Right renal cortex interstitium (tissue), 3 donors: ENCODE measurements around the gene WNK1. TPM values are rescaled to one million over a fixed set of nuclear protein-coding genes. Genes with fewer than 3 reads are reported as not detected.
A peak's percentile ranks its signal among the peaks of the same experiment; 100 is the strongest.
"Not testable (repeated sequence)": the region's sequence is repeated elsewhere in the genome, so short reads cannot be mapped to it uniquely, and the experiment has no call there.

Experiments used
- DNase-seq, 3 donors: peaks; one replicate each; pipeline ENCODE4 v3.0.0-alpha.2; 2013; ENCODE audit warnings: low read depth in 3 of 3, low spot score in 2 of 3
- polyA plus RNA-seq, 3 donors: library from polyadenylated mRNA; unstranded; fragments of 120-200 nt; gene quantifications; one replicate each; pipeline ENCODE4 v1.2.1, GENCODE V29; 2013; ENCODE audit not compliant: insufficient read length in 3 of 3

Gene WNK1
- polyA plus RNA-seq, 3 donors: 98.8 to 120 (median 116) TPM

GRCh38 chr12:777550-778047 is 25.2 kb downstream of the WNK1 start:
- no peak for DNase-seq

- no peak for DNase-seq
Observed at GRCh38 chr12:778615-779014, 26.2 kb downstream of the WNK1 start.

GRCh38 chr12:779745-780734 is 27.7 kb downstream of the WNK1 start:
- DNase-seq: peak; percentile 16 to 41 (median 23)

GRCh38 chr12:780750-781379 is 28.5 kb downstream of the WNK1 start:
- no peak for DNase-seq

- DNase-seq: no peak
Observed at GRCh38 chr12:785706-786105, 33.3 kb downstream of the WNK1 start.

- no peak for DNase-seq
Observed at GRCh38 chr12:788288-788687, 35.9 kb downstream of the WNK1 start.

GRCh38 chr12:788762-789161 is 36.4 kb downstream of the WNK1 start:
- DNase-seq: not testable (repeated sequence)

GRCh38 chr12:789852-790563 is 37.6 kb downstream of the WNK1 start:
- DNase-seq: no peak

- DNase-seq: no peak
Observed at GRCh38 chr12:790608-791007, 38.2 kb downstream of the WNK1 start.

GRCh38 chr12:793037-793436 is 40.7 kb downstream of the WNK1 start:
- no peak for DNase-seq

GRCh38 chr12:793711-794110 is 41.3 kb downstream of the WNK1 start:
- no peak for DNase-seq

GRCh38 chr12:795305-795704 is 42.9 kb downstream of the WNK1 start:
- DNase-seq: no peak

GRCh38 chr12:800401-800800 is 48.0 kb downstream of the WNK1 start:
- DNase-seq: no peak

GRCh38 chr12:802242-803120 is 50.1 kb downstream of the WNK1 start:
- no peak for DNase-seq

- DNase-seq: no peak
Observed at GRCh38 chr12:805022-805632, 52.7 kb downstream of the WNK1 start.

- no peak for DNase-seq
Observed at GRCh38 chr12:806200-806791, 53.9 kb downstream of the WNK1 start.

GRCh38 chr12:807041-807735 is 54.8 kb downstream of the WNK1 start:
- DNase-seq: no peak

GRCh38 chr12:810116-810515 is 57.7 kb downstream of the WNK1 start:
- no peak for DNase-seq
